Right cardiac atrium (tissue), 5 donors: ENCODE results near the gene RBKS. TPM values are rescaled to one million over a fixed set of nuclear protein-coding genes. Genes with fewer than 3 reads are reported as not detected.
"Not testable (repeated sequence)": the region's sequence is repeated elsewhere in the genome, so short reads cannot be mapped to it uniquely, and the experiment has no call there.

Experiments used
- ATAC-seq, 2 donors: fragments of 200-7000 bp; cut with Tn5 transposase; one replicate each; pipeline versions ENCODE4 v1.8.0 to v1.9.1; 2020; ENCODE audit warnings: moderate library complexity in 2 of 2, mild to moderate bottlenecking in 1 of 2
- DNase-seq, 3 donors: peaks; one replicate each; pipeline ENCODE4 v3.0.0-alpha.2; 2020
- H3K27ac ChIP-seq: one replicate; pipeline ENCODE4 v1.5.1; 2013; ENCODE audit warnings: mild to moderate bottlenecking, low read length, control low read depth, moderate library complexity
- H3K27me3 ChIP-seq: one replicate; pipeline ENCODE4 v1.6.1; 2013; ENCODE audit not compliant: control insufficient read depth, insufficient read depth
- H3K4me1 ChIP-seq: one replicate; pipeline ENCODE4 v1.6.1; 2013; ENCODE audit warnings: low read length; ENCODE audit not compliant: control insufficient read depth, insufficient read depth
- H3K4me3 ChIP-seq: one replicate; pipeline ENCODE4 v1.5.1; 2013; ENCODE audit warnings: low read length, control low read depth
- H3K9me3 ChIP-seq: one replicate; pipeline ENCODE4 v1.6.1; 2013; ENCODE audit warnings: low read length; ENCODE audit not compliant: control insufficient read depth
- WGBS: extraction: QIAGEN DNeasy Blood & Tissue Kit; methylation state at CpG from one replicate; pipeline ENCODE4 v1.1.7; 2013; 5-methylcytosine and 5-hydroxymethylcytosine counted together
- intact Hi-C, 4 donors: fragments of 100-400 bp; cut with DNase I; formaldehyde crosslinking; loops; one replicate each; pipeline versions ENCODE4 v1.11.0 to v1.14.0; 2022 to 2023
- polyA plus RNA-seq: library from polyadenylated mRNA; stranded (reverse); fragments of 200-250 nt; gene quantifications from one replicate; pipeline ENCODE4 v1.2.3, GENCODE V29; 2013
- total RNA-seq, 4 donors: library from RNA; stranded (reverse); fragmentation: NEBNext Ultra II Directional; extraction: Animal tissue kit (Norgen Biotek cat#: 25700); gene quantifications; one replicate each; pipeline ENCODE4 v1.2.1, GENCODE V29; 2021
- donor health status: healthy with polysubstance abuse.
- donor health status: DM: no; HTN: yes; CAD: no.
- donor health status: DM: no; HTN: no; CAD: no.
- donor health status: DM: no; HTN: yes; CAD: no; lungs with severe emphysema.
- donor health status: DM: yes; HTN: yes; CAD: no.

Gene RBKS
- total and polyA plus RNA-seq, 5 donors: 1.4 to 3.9 (median 2.6) TPM

DNA sequence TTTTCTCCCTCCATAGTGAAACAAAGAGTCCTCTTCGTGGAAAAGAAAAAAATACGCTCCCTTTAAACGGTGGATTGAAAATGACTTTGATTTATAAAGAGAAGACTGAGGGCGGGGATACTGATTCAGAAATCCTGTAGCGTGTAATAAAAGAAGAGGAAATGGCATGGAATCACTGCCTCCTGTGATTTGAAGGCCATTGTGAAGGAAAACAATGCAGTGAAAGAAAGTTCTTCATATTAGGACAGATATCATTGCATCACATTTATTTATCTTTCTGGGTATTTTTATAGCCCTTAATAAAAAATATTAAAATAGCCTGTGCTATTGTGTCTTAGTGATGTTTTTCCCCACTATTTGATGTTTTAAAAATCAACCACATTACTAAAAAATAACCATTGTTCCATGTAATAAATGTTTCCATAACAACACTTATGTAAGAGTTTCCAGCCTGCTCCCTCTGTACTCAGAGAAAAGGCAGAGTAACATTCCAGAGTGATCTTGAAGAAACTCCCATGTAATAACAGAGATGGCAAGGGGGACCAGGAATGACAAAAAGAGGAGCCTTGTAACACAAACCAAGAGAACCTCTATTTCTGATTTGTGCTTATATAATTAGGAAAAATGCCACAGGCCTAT, 110.7 kb downstream of the RBKS start:
- ATAC-seq (peak; percentile 31 to 70), DNase-seq (no peak)
- no peaks in the 10 kb centered on the region for H3K9me3 ChIP-seq
- H3K27me3 ChIP-seq: no peaks in the 10 kb centered on the region
- WGBS: 66% methylated on average over 5 of the region's 5 CpGs
- intact Hi-C loops: no loop called here
- no peak overlapping the region for H3K27ac ChIP-seq
- H3K4me3 ChIP-seq: no peak overlapping the region
- peaks cover 6% of the 10 kb centered on the region for H3K4me1 ChIP-seq

- H3K4me3 ChIP-seq: no peak overlapping the region
- no peak overlapping the region for H3K27ac ChIP-seq
- intact Hi-C loops: no loop called here
- no peaks in the 10 kb centered on the region for H3K27me3 ChIP-seq
- 91% methylated on average over 3 of the region's 3 CpGs for WGBS
- H3K4me1 ChIP-seq: peaks cover 6% of the 10 kb centered on the region
- no peak for ATAC-seq
- DNase-seq: no peak
- no peaks in the 10 kb centered on the region for H3K9me3 ChIP-seq
Observed at GRCh38 chr2:27776696-27777095, 113.5 kb downstream of the RBKS start.

DNA sequence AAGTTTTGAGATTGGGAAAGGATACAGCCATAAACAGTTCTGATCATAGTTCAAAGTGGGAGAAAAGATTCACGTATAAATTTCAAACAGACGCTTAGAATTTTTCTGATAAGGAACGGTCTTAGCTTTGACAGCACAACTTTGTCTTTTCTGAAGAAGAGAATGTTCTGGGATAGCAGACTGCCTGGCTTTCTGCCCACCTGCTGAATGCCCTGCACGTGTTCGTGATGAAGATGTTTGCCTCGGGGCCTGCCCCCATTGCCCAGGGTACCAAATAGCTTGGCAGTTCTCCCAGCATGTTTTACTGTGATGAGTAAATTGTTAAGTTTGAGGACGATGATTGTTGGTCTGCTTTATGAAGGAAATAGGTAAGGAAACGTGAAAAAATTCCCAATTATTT, 114.1 kb downstream of the RBKS start:
- no peak overlapping the region for H3K4me3 ChIP-seq
- H3K27ac ChIP-seq: peak overlapping the region; percentile 61
- H3K27me3 ChIP-seq: no peaks in the 10 kb centered on the region
- H3K4me1 ChIP-seq: peaks cover 6% of the 10 kb centered on the region
- DNase-seq (peak; percentile 47 to 70 (median 67)), ATAC-seq (no peak)
- 33% methylated on average over 8 of the region's 8 CpGs for WGBS
- H3K9me3 ChIP-seq: no peaks in the 10 kb centered on the region
- intact Hi-C loops: no loop called here

DNA sequence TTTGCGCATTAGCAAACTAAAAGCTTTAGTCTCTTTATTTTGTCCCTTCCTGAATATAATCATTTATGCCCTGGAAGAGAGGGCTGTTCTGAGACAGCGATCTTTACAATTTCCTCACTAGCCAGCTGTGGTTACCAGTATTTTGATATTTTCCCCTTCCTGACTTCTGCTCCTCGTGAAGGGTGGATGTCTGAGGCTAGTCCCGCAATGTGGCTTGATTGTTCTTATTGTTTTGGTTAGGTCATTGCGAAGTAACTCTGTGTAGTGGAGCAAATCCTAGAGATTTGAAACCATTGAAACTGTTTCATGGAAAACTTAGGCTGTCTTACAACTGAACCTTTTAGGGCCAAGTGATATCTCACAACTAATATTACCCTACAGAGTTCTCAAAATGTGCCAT, 116.2 kb downstream of the RBKS start:
- no peak for DNase-seq
- intact Hi-C loops: no loop called here
- Histone ChIP-seq H3K4me3 (peak overlapping the region; percentile 56), H3K4me1 (peaks cover 4% of the 10 kb centered on the region), H3K27me3 (no peaks in the 10 kb centered on the region), H3K27ac (peak overlapping the region; percentile 48), H3K9me3 (no peaks in the 10 kb centered on the region)
- WGBS: 70% methylated on average over 5 of the region's 5 CpGs
- ATAC-seq: no peak

DNA sequence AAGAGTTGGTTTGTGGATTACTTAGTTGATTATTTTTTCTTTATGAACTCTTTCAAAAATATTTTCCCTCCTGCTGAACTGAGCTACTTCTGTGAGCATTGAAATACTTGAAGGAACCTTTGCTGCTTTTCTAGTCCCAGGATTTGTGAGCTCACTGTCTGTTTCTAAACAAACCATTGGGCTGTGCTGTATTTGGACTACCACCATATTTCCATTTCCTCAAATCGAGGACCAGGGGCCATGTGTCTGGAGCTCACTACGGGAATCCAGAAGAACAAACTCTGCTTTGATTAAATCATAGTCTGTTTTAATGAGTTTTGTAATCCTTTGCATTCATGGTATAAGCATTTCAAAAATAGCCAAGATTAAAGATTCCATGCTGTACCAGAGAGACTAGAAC, 117.4 kb downstream of the RBKS start:
- Histone ChIP-seq H3K4me1 (peaks cover 4% of the 10 kb centered on the region), H3K27me3 (no peaks in the 10 kb centered on the region), H3K27ac (peak overlapping the region; percentile 77), H3K4me3 (peak overlapping the region; percentile 56), H3K9me3 (no peaks in the 10 kb centered on the region)
- 13% methylated on average over 2 of the region's 2 CpGs for WGBS
- no peak for DNase-seq
- intact Hi-C loops: no loop called here
- ATAC-seq: no peak

GRCh38 chr2:27771548-27772335, 118.4 kb downstream of the RBKS start, which contains the start of gene MRPL33:
MRPL33 (plus strand) TSS chr2:27771719; CDS start chr2:27771778, 59 bp downstream.
- H3K9me3 ChIP-seq: no peaks in the 10 kb centered on the region
- ATAC-seq: peak; percentile 96 to 98
- no peaks in the 10 kb centered on the region for H3K27me3 ChIP-seq
- under 1% methylated on average over 48 of the region's 48 CpGs for WGBS
- peak; percentile 96 to 99 (median 98) for DNase-seq
- peaks cover 2% of the 10 kb centered on the region for H3K4me1 ChIP-seq
- intact Hi-C loops: no loop called here
- H3K4me3 ChIP-seq: peak within 1 kb of the TSS; percentile 56
- H3K27ac ChIP-seq: peak within 1 kb of the TSS; percentile 65

GRCh38 chr2:27771202-27771547, 119.0 kb downstream of the RBKS start:
- Histone ChIP-seq H3K27me3 (no peaks in the 10 kb centered on the region), H3K4me3 (peak overlapping the region; percentile 56), H3K27ac (peak overlapping the region; percentile 65), H3K9me3 (no peaks in the 10 kb centered on the region), H3K4me1 (peaks cover 2% of the 10 kb centered on the region)
- 12% methylated on average over 13 of the region's 13 CpGs for WGBS
- ATAC-seq (no peak), DNase-seq (no peak)
- intact Hi-C loops: no loop called here

GRCh38 chr2:27766287-27766661, 123.9 kb downstream of the RBKS start:
- Histone ChIP-seq H3K27ac (no peak overlapping the region), H3K4me1 (no peaks in the 10 kb centered on the region), H3K27me3 (no peaks in the 10 kb centered on the region), H3K9me3 (no peaks in the 10 kb centered on the region), H3K4me3 (no peak overlapping the region)
- intact Hi-C loops: no loop called here
- DNase-seq (no peak), ATAC-seq (no peak)
- WGBS: 90% methylated on average over 2 of the region's 2 CpGs

GRCh38 chr2:27765621-27766286, 124.4 kb downstream of the RBKS start:
- no peaks in the 10 kb centered on the region for H3K27me3 ChIP-seq
- H3K4me1 ChIP-seq: no peaks in the 10 kb centered on the region
- H3K27ac ChIP-seq: no peak overlapping the region
- intact Hi-C loops: no loop called here
- H3K9me3 ChIP-seq: no peaks in the 10 kb centered on the region
- H3K4me3 ChIP-seq: peak overlapping the region; percentile 2
- DNase-seq (peak; percentile 70 to 86 (median 83)), ATAC-seq (peak; percentile 59 to 74)
- WGBS: 17% methylated on average over 29 of the region's 29 CpGs

GRCh38 chr2:27764526-27764925, 125.7 kb downstream of the RBKS start:
- DNase-seq, H3K4me3 ChIP-seq, H3K27ac ChIP-seq, ATAC-seq, intact Hi-C loops, H3K9me3 ChIP-seq, H3K27me3 ChIP-seq, H3K4me1 ChIP-seq: not testable (repeated sequence)
- 78% methylated on average over 3 of the region's 3 CpGs for WGBS

DNA sequence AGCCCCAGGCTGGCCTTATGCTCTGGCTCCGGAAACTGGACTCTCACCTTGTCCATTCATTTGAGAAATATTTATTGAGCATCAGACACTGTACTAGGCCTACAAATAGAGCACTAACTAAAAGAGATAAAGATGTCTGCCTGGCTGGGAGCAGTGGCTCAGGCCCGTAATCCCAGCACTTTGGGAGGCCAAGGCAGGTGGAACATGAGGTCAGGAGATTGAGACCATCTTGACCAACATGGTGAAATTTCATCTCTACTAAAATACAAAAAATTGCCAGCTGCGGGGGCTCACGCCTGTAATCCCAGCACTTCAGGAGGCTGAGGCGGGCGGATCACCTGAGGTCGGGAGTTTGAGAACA, 126.3 kb downstream of the RBKS start:
- DNase-seq (no peak), ATAC-seq (no peak)
- no peaks in the 10 kb centered on the region for H3K4me1 ChIP-seq
- intact Hi-C loops: no loop called here
- no peaks in the 10 kb centered on the region for H3K27me3 ChIP-seq
- WGBS: 96% methylated on average over 7 of the region's 7 CpGs
- H3K27ac ChIP-seq: no peak overlapping the region
- H3K9me3 ChIP-seq: no peaks in the 10 kb centered on the region
- no peak overlapping the region for H3K4me3 ChIP-seq
